Measurements from ENCODE around the gene PELI2.

Gene PELI2

GRCh38 chr14:56117765-56118610 is at the start of gene PELI2:
TSS of gene PELI2 (plus strand) at chr14:56118411. CDS start at chr14:56118661, 250 bp downstream.
- peak; percentile 68 for DNase-seq (ENCODE audit: low spot score)
- H3K4me3 Mint-ChIP-seq = peak within 1 kb of the TSS; percentile 93

GRCh38 chr14:56073799-56074198 is 44.4 kb upstream of the PELI2 start:
- Mint-ChIP-seq H3K4me3 (no peak overlapping the region), H3K27ac (no peak overlapping the region), H3K36me3 (ENCODE audit: low read depth) (no peaks in the 10 kb centered on the region), H3K9me3 (no peaks in the 10 kb centered on the region), H3K4me1 (ENCODE audit: low read depth) (no peaks in the 10 kb centered on the region), H3K27me3 (ENCODE audit: low read depth) (peaks cover 8% of the 10 kb centered on the region)
- no peak for DNase-seq (ENCODE audit: low spot score)

More at GRCh38 chr14:56117765-56118610, at the start of gene PELI2:
- Mint-ChIP-seq H3K36me3 (ENCODE audit: low read depth) (no peaks in the 10 kb centered on the region), H3K9me3 (no peaks in the 10 kb centered on the region), H3K4me1 (ENCODE audit: low read depth) (peaks cover 24% of the 10 kb centered on the region), H3K27me3 (ENCODE audit: low read depth) (peaks cover 55% of the 10 kb centered on the region), H3K27ac (peak within 1 kb of the TSS; percentile 69)

- DNase-seq (ENCODE audit: low spot score) = no peak
- H3K27me3 Mint-ChIP-seq (ENCODE audit: low read depth) = peaks cover 8% of the 10 kb centered on the region
- H3K36me3 Mint-ChIP-seq (ENCODE audit: low read depth) = no peaks in the 10 kb centered on the region
- H3K4me1 Mint-ChIP-seq (ENCODE audit: low read depth) = no peaks in the 10 kb centered on the region
- H3K9me3 Mint-ChIP-seq = no peaks in the 10 kb centered on the region
- H3K27ac Mint-ChIP-seq = no peak overlapping the region
- H3K4me3 Mint-ChIP-seq = no peak overlapping the region
Observed at GRCh38 chr14:56075301-56075700, 42.9 kb upstream of the PELI2 start.

GRCh38 chr14:56081139-56081538 is 37.1 kb upstream of the PELI2 start:
- no peak overlapping the region for H3K4me3 Mint-ChIP-seq
- peaks cover 19% of the 10 kb centered on the region for H3K27me3 Mint-ChIP-seq (ENCODE audit: low read depth)
- no peaks in the 10 kb centered on the region for H3K4me1 Mint-ChIP-seq (ENCODE audit: low read depth)
- no peaks in the 10 kb centered on the region for H3K36me3 Mint-ChIP-seq (ENCODE audit: low read depth)
- H3K27ac Mint-ChIP-seq = no peak overlapping the region
- DNase-seq (ENCODE audit: low spot score) = no peak
- H3K9me3 Mint-ChIP-seq = no peaks in the 10 kb centered on the region

- Mint-ChIP-seq H3K27me3 (ENCODE audit: low read depth) (peaks cover 19% of the 10 kb centered on the region), H3K4me3 (no peak overlapping the region)
- no peak for DNase-seq (ENCODE audit: low spot score)
Observed at GRCh38 chr14:56082880-56083279, 35.3 kb upstream of the PELI2 start.

GRCh38 chr14:56085471-56085870 is 32.7 kb upstream of the PELI2 start:
- Mint-ChIP-seq H3K9me3 (no peaks in the 10 kb centered on the region), H3K27ac (no peak overlapping the region), H3K4me1 (ENCODE audit: low read depth) (no peaks in the 10 kb centered on the region), H3K4me3 (no peak overlapping the region), H3K36me3 (ENCODE audit: low read depth) (no peaks in the 10 kb centered on the region), H3K27me3 (ENCODE audit: low read depth) (peaks cover 11% of the 10 kb centered on the region)
- DNase-seq (ENCODE audit: low spot score) = no peak

More at GRCh38 chr14:56082880-56083279, 35.3 kb upstream of the PELI2 start:
- Mint-ChIP-seq H3K9me3 (no peaks in the 10 kb centered on the region), H3K27ac (no peak overlapping the region), H3K4me1 (ENCODE audit: low read depth) (no peaks in the 10 kb centered on the region), H3K36me3 (ENCODE audit: low read depth) (no peaks in the 10 kb centered on the region)

GRCh38 chr14:56087671-56088471 is 30.3 kb upstream of the PELI2 start:
- H3K36me3 Mint-ChIP-seq (ENCODE audit: low read depth) = no peaks in the 10 kb centered on the region
- no peaks in the 10 kb centered on the region for H3K4me1 Mint-ChIP-seq (ENCODE audit: low read depth)
- peaks cover 5% of the 10 kb centered on the region for H3K27me3 Mint-ChIP-seq (ENCODE audit: low read depth)
- H3K4me3 Mint-ChIP-seq = no peak overlapping the region
- no peak overlapping the region for H3K27ac Mint-ChIP-seq
- DNase-seq (ENCODE audit: low spot score) = no peak
- H3K9me3 Mint-ChIP-seq = no peaks in the 10 kb centered on the region

GRCh38 chr14:56088941-56089340 is 29.3 kb upstream of the PELI2 start:
- Mint-ChIP-seq H3K27ac (no peak overlapping the region), H3K9me3 (no peaks in the 10 kb centered on the region), H3K36me3 (ENCODE audit: low read depth) (no peaks in the 10 kb centered on the region), H3K4me3 (no peak overlapping the region), H3K4me1 (ENCODE audit: low read depth) (no peaks in the 10 kb centered on the region), H3K27me3 (ENCODE audit: low read depth) (peaks cover 5% of the 10 kb centered on the region)
- no peak for DNase-seq (ENCODE audit: low spot score)

GRCh38 chr14:56092763-56093162 is 25.4 kb upstream of the PELI2 start:
- no peak overlapping the region for H3K4me3 Mint-ChIP-seq
- no peaks in the 10 kb centered on the region for H3K36me3 Mint-ChIP-seq (ENCODE audit: low read depth)

DNA sequence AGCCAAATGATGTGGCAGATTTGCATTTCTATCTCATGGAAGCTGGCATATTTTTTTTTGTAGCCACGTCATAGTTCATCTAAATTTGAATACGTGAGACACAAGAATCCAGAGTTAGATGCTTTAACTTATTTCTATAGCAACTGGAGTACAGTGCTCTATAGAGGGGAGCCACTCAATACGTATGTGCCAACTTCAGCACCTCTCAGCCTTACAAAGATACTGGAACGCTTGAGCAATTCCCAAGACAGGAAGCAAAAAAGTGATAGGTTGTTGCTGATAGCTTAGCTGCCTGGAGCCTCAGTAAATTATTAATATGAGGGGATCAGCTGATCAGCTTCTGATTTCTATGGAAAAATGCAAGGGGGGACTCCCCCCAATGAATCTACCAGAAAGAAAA is 24.1 kb upstream of the PELI2 start:
- no peaks in the 10 kb centered on the region for H3K36me3 Mint-ChIP-seq (ENCODE audit: low read depth)
- H3K9me3 Mint-ChIP-seq = no peaks in the 10 kb centered on the region
- no peak overlapping the region for H3K27ac Mint-ChIP-seq
- no peaks in the 10 kb centered on the region for H3K4me1 Mint-ChIP-seq (ENCODE audit: low read depth)
- H3K27me3 Mint-ChIP-seq (ENCODE audit: low read depth) = peaks cover 9% of the 10 kb centered on the region
- DNase-seq (ENCODE audit: low spot score) = no peak
- no peak overlapping the region for H3K4me3 Mint-ChIP-seq

More at GRCh38 chr14:56092763-56093162, 25.4 kb upstream of the PELI2 start:
- DNase-seq (ENCODE audit: low spot score) = no peak
- Mint-ChIP-seq H3K27me3 (ENCODE audit: low read depth) (peaks cover 9% of the 10 kb centered on the region), H3K27ac (no peak overlapping the region), H3K9me3 (no peaks in the 10 kb centered on the region), H3K4me1 (ENCODE audit: low read depth) (no peaks in the 10 kb centered on the region)

- no peak for DNase-seq (ENCODE audit: low spot score)
- no peak overlapping the region for H3K4me3 Mint-ChIP-seq
- H3K27me3 Mint-ChIP-seq (ENCODE audit: low read depth) = peaks cover 15% of the 10 kb centered on the region
- H3K4me1 Mint-ChIP-seq (ENCODE audit: low read depth) = no peaks in the 10 kb centered on the region
- H3K36me3 Mint-ChIP-seq (ENCODE audit: low read depth) = no peaks in the 10 kb centered on the region
- H3K9me3 Mint-ChIP-seq = no peaks in the 10 kb centered on the region
- H3K27ac Mint-ChIP-seq = no peak overlapping the region
Observed at GRCh38 chr14:56098021-56098420, 20.2 kb upstream of the PELI2 start.

- Mint-ChIP-seq H3K9me3 (no peaks in the 10 kb centered on the region), H3K36me3 (ENCODE audit: low read depth) (no peaks in the 10 kb centered on the region), H3K4me3 (no peak overlapping the region), H3K27me3 (ENCODE audit: low read depth) (peaks cover 15% of the 10 kb centered on the region), H3K27ac (no peak overlapping the region), H3K4me1 (ENCODE audit: low read depth) (no peaks in the 10 kb centered on the region)
- DNase-seq (ENCODE audit: low spot score) = no peak
Observed at GRCh38 chr14:56099081-56099797, 19.0 kb upstream of the PELI2 start.

GRCh38 chr14:56100556-56100955 is 17.7 kb upstream of the PELI2 start:
- H3K4me1 Mint-ChIP-seq (ENCODE audit: low read depth) = no peaks in the 10 kb centered on the region
- H3K9me3 Mint-ChIP-seq = no peaks in the 10 kb centered on the region
- no peak overlapping the region for H3K4me3 Mint-ChIP-seq
- DNase-seq (ENCODE audit: low spot score) = no peak
- H3K27me3 Mint-ChIP-seq (ENCODE audit: low read depth) = peaks cover 12% of the 10 kb centered on the region
- no peak overlapping the region for H3K27ac Mint-ChIP-seq
- no peaks in the 10 kb centered on the region for H3K36me3 Mint-ChIP-seq (ENCODE audit: low read depth)

GRCh38 chr14:56102941-56103340 is 15.3 kb upstream of the PELI2 start:
- Mint-ChIP-seq H3K27ac (no peak overlapping the region), H3K9me3 (no peaks in the 10 kb centered on the region), H3K4me1 (ENCODE audit: low read depth) (no peaks in the 10 kb centered on the region), H3K36me3 (ENCODE audit: low read depth) (no peaks in the 10 kb centered on the region), H3K4me3 (no peak overlapping the region), H3K27me3 (ENCODE audit: low read depth) (peaks cover 6% of the 10 kb centered on the region)
- DNase-seq (ENCODE audit: low spot score) = no peak

Data from T-helper 2 cell treated with Interferon-gamma antibody and Interleukin-4, amounts not matched to agents 5 μg/mL and 100 μg/mL, for 36 hours (primary cell).